H1 (cell line): Measurements from ENCODE around the gene TUBA4B.

Experiments
- BRCA1 ChIP-seq: IDR thresholded peaks from 2 replicates; pipeline ENCODE4 v1.6.1; 2012; ENCODE audit warnings: low read depth, low read length, improper control_type of control experiment
- CBX5 ChIP-seq: fragments of 300-800, 300-1000 bp; sonication (generic); IDR thresholded peaks from 2 replicates; pipeline ENCODE4 v1.7.1; 2016; ENCODE audit warnings: antibody characterized with exemption, low read length, low read depth
- CHD2 ChIP-seq: IDR thresholded peaks from 2 replicates; pipeline ENCODE4 v1.6.1; 2012; ENCODE audit warnings: low read length, improper control_type of control experiment
- EP300 ChIP-seq, 2 experiments: IDR thresholded peaks; 1 replicate in 1 of 2; 2 replicates in 1 of 2; pipeline ENCODE4 v1.6.1; 2011 to 2012; ENCODE audit warnings: low read depth in 2 of 2, low read length in 2 of 2, mild to moderate bottlenecking in 2 of 2, borderline replicate concordance in 1 of 2, inconsistent platforms in 1 of 2, moderate library complexity in 1 of 2
- GABPA ChIP-seq: IDR thresholded peaks from 2 replicates; pipeline ENCODE4 v1.6.1; 2011; ENCODE audit warnings: mild to moderate bottlenecking, low read length, moderate library complexity, borderline replicate concordance; ENCODE audit not compliant: insufficient read depth
- POLR2AphosphoS5 ChIP-seq: IDR thresholded peaks from 2 replicates; pipeline ENCODE4 v1.6.1; 2011; ENCODE audit warnings: low read depth, low read length
- RAD21 ChIP-seq, 2 experiments: IDR thresholded peaks in 1 of 2; conservative IDR thresholded peaks in 1 of 2; 2 replicates each; pipeline ENCODE4 v1.6.1; 2011; ENCODE audit warnings: low read depth in 2 of 2, low read length in 2 of 2, improper control_type of control experiment in 1 of 2, inconsistent platforms in 1 of 2, mild to moderate bottlenecking in 1 of 2, moderate library complexity in 1 of 2
- SUZ12 ChIP-seq: fragments of 200-600 bp; sonication (generic); IDR thresholded peaks from 2 replicates; pipeline ENCODE4 v1.6.1; 2012; ENCODE audit warnings: mild to moderate bottlenecking, inconsistent platforms, low read length, moderate library complexity, mixed read lengths
- TF ChIP-seq, protein P1 (sequence below), 3 experiments: IDR thresholded peaks; 1 replicate in 2 of 3; 2 replicates in 1 of 3; pipeline versions ENCODE4 v1.5.1 to v1.6.1; 2011; ENCODE audit warnings: low read length in 3 of 3, mild to moderate bottlenecking in 3 of 3, inconsistent platforms in 2 of 3, low read depth in 1 of 3, moderate library complexity in 1 of 3; ENCODE audit not compliant: insufficient read depth in 1 of 3; ENCODE audit errors: control extremely low read depth in 1 of 3

DNA sequence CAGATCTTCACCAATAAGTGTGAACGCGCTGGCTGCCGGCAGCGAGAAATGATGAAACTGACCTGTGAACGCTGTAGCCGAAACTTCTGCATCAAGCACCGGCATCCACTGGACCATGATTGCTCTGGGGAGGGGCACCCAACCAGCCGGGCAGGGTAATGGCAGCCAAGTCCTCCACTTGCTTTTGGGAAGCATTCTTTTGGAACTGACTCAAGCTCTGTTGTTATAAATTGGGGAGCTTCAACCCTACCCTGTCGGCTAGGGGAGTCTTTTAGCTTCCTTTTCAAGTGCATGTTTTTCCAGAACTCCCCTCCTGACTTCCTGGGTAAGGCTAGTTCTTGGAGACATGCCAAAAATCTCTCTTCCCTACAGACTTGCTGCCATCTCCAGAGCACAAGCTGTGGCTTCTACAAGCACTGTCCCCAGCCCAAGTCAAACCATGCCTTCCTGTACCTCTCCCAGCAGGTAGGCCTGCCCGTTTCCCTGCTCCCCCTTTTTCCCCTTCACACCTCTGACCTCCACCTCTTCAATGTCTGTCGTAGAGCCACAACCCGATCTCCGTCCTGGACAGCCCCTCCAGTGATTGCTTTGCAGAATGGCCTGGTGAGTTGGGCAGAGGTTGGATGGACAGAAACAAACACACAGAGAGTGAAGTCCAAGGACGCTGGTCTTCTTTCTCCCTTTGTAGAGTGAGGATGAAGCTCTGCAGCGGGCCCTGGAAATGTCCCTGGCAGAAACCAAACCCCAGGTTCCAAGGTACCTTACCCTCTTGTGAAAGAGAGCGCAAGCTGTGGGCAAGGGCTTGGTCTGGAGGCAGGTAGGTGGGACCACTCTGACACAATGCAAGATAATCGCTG, 44.9 kb upstream of the TUBA4B start:
- TF ChIP-seq POLR2AphosphoS5 (no peak), RAD21 (IDR thresholded peaks at IDR 0.05 in 1 of 2, conservative IDR thresholded peaks at IDR 0.05 in 1 of 2; ENCODE audit: low read depth in 2 of 2, low read length in 2 of 2) (no peak), EP300 (IDR thresholded peaks at IDR 0.05; ENCODE audit: borderline replicate concordance in 1 of 2, low read depth in 2 of 2, low read length in 2 of 2) (no peak), CHD2 (no peak), BRCA1 (no peak), SUZ12 (no peak), GABPA (no peak), CBX5 (no peak)
- TF ChIP-seq, protein P1, sequence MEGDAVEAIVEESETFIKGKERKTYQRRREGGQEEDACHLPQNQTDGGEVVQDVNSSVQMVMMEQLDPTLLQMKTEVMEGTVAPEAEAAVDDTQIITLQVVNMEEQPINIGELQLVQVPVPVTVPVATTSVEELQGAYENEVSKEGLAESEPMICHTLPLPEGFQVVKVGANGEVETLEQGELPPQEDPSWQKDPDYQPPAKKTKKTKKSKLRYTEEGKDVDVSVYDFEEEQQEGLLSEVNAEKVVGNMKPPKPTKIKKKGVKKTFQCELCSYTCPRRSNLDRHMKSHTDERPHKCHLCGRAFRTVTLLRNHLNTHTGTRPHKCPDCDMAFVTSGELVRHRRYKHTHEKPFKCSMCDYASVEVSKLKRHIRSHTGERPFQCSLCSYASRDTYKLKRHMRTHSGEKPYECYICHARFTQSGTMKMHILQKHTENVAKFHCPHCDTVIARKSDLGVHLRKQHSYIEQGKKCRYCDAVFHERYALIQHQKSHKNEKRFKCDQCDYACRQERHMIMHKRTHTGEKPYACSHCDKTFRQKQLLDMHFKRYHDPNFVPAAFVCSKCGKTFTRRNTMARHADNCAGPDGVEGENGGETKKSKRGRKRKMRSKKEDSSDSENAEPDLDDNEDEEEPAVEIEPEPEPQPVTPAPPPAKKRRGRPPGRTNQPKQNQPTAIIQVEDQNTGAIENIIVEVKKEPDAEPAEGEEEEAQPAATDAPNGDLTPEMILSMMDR (IDR thresholded peaks at IDR 0.05; ENCODE audit: control extremely low read depth in 1 of 3, insufficient read depth in 1 of 3, low read depth in 1 of 3, low read length in 3 of 3) = no peak
